Esophagus squamous epithelium (tissue), 4 donors: Measurements from ENCODE around the gene CSMD2.

Source experiments
- CTCF ChIP-seq, 6 experiments: fragments of 450-650 bp in 4 of 6; fragments of 200-600 bp in 2 of 6; sonication (generic) in 2 of 6; IDR thresholded peaks; one replicate each; pipeline ENCODE4 v1.5.1; 2016 to 2019; ENCODE audit warnings: antibody characterized with exemption in 6 of 6, mild to moderate bottlenecking in 4 of 6, moderate library complexity in 4 of 6
- POLR2A ChIP-seq, 4 donors: fragments of 450-650 bp; IDR thresholded peaks; one replicate each; pipeline ENCODE4 v1.6.1; 2017; ENCODE audit warnings: antibody characterized with exemption in 4 of 4, mild to moderate bottlenecking in 4 of 4, moderate library complexity in 3 of 4

GRCh38 chr1:34089731-34090130 is 75.3 kb downstream of the CSMD2 start:
- TF ChIP-seq CTCF (IDR thresholded peaks at IDR 0.05) (no peak), POLR2A (IDR thresholded peaks at IDR 0.05) (no peak)
